ENCODE measurements around the gene ADORA1. TPM values are rescaled to one million over a fixed set of nuclear protein-coding genes. Genes with fewer than 3 reads are reported as not detected.

The ADORA1 gene
- total and polyA plus RNA-seq, 2 donors (not counting 1 experiment from before 2014, with no cell fraction given) = not detected

DNA sequence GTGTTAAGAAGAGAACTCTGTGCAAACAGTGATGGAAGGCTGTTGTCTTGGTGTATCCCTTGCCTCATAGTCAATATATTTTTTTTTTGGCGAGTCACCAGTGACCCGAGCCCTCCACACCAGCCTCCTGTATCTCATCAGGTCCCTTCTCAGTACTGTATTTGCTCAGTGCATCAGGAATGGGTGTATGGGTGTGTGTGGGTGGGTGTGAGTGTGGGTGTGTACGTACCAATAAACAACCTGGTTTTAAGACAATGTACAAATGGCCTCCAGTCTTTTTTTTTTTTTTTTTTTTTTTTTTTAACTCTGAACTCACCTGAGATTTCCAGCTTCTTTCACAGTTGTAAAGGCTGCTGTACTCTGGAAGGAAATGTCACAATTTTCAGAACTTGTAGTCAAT, 49.0 kb upstream of the ADORA1 start:
- H3K4me3 ChIP-seq (ENCODE audit: control extremely low read depth in 1 of 5, extremely low read depth in 1 of 5, insufficient read depth in 1 of 5, low read depth in 2 of 5, low read length in 4 of 5) = no peak overlapping the region
- Mint-ChIP-seq H3K27me3 (peaks cover 58% of the 10 kb centered on the region), H3K27ac (no peak overlapping the region), H3K9me3 (ENCODE audit: insufficient read depth) (no peaks in the 10 kb centered on the region), H3K4me3 (no peak overlapping the region), H3K4me1 (peaks cover 8% of the 10 kb centered on the region)
- H3K36me3 ChIP-seq (replicated peaks in 1 of 2; ENCODE audit: control extremely low read depth in 1 of 2, control insufficient read depth in 1 of 2, extremely low read depth in 1 of 2, insufficient read depth in 2 of 2, low read length in 1 of 2) = no peaks in the 10 kb centered on the region
- ChIA-PET CTCF (no interaction called here), POLR2A (no interaction called here)
- ATAC-seq (ENCODE audit: low read depth) (no peak), DNase-seq (no peak)
- H3K27ac ChIP-seq (ENCODE audit: low read length in 2 of 2) = no peak overlapping the region
- H2AFZ ChIP-seq (ENCODE audit: insufficient read depth, low read depth, low read length, poor library complexity, severe bottlenecking) = no peak overlapping the region
- no peaks in the 10 kb centered on the region for H3K79me2 ChIP-seq (ENCODE audit: control insufficient read depth, insufficient read depth, low read length)
- H4K20me1 ChIP-seq (ENCODE audit: control insufficient read depth, insufficient read depth, low read length, poor library complexity, severe bottlenecking) = no peaks in the 10 kb centered on the region
- intact Hi-C loops (cut with micrococcal nuclease) = no loop called here
- H3K9me3 ChIP-seq (ENCODE audit: control extremely low read depth in 1 of 3, control insufficient read depth in 2 of 3, insufficient read depth in 1 of 3, low read length in 2 of 3) = peaks cover 0 to 3% (median 0%) of the 10 kb centered on the region in 3 donors
- WGBS (ENCODE audit: insufficient coverage) = no CpG with 5 or more reads among the region's 3 CpGs
- peaks cover 0 to 37% (median 10%) of the 10 kb centered on the region in 4 experiments for H3K27me3 ChIP-seq (replicated peaks in 1 of 4; ENCODE audit: control extremely low read depth in 1 of 4, control insufficient read depth in 3 of 4, insufficient read depth in 4 of 4, low read length in 3 of 4)
- H3K4me2 ChIP-seq (replicated peaks; ENCODE audit: low read depth, low read length, poor library complexity, severe bottlenecking) = no peak overlapping the region
- H3K4me1 ChIP-seq (ENCODE audit: control insufficient read depth in 2 of 2, insufficient read depth in 2 of 2, low read length in 2 of 2) = peaks cover 12% of the 10 kb centered on the region in 2 donors
- no peak overlapping the region for H3K9ac ChIP-seq (ENCODE audit: low read length)
- no peak for TF ChIP-seq CTCF (IDR thresholded peaks at IDR 0.05)

DNA sequence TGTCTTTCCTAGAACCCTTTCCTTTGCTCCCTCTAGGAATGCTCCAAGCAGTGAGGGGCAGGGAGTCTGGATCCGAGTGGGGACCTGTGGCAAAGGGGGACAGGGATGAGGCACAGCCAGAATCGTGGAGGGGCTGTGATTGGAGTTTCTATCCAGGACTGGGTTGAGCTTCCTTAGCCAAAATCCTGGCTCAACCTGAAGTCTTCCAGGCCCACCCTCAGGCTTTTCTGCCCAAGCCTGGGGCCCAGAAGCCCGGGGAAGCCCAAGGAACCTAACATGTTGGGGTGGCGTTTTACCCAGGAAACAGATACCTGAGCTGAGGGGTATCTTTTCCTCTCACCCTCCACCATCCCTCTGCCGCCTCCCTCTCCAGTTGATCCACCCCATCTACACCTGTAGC, 47.1 kb upstream of the ADORA1 start:
- H3K27ac ChIP-seq (ENCODE audit: low read length in 2 of 2) = no peak overlapping the region
- H3K36me3 ChIP-seq (replicated peaks in 1 of 2; ENCODE audit: control extremely low read depth in 1 of 2, control insufficient read depth in 1 of 2, extremely low read depth in 1 of 2, insufficient read depth in 2 of 2, low read length in 1 of 2) = no peaks in the 10 kb centered on the region
- H3K27ac Mint-ChIP-seq = no peak overlapping the region
- no peaks in the 10 kb centered on the region for H4K20me1 ChIP-seq (ENCODE audit: control insufficient read depth, insufficient read depth, low read length, poor library complexity, severe bottlenecking)
- H3K27me3 ChIP-seq (replicated peaks in 1 of 4; ENCODE audit: control extremely low read depth in 1 of 4, control insufficient read depth in 3 of 4, insufficient read depth in 4 of 4, low read length in 3 of 4) = peaks cover 0 to 24% (median 6%) of the 10 kb centered on the region in 4 experiments
- peaks cover 5% of the 10 kb centered on the region for H3K4me1 Mint-ChIP-seq
- CTCF ChIA-PET = no interaction called here
- DNase-seq = no peak
- intact Hi-C loops (cut with micrococcal nuclease) = no loop called here
- no peak overlapping the region for H3K4me3 Mint-ChIP-seq
- H3K79me2 ChIP-seq (ENCODE audit: control insufficient read depth, insufficient read depth, low read length) = no peaks in the 10 kb centered on the region
- no peak for ATAC-seq (ENCODE audit: low read depth)
- H3K4me3 ChIP-seq (ENCODE audit: control extremely low read depth in 1 of 5, extremely low read depth in 1 of 5, insufficient read depth in 1 of 5, low read depth in 2 of 5, low read length in 4 of 5) = no peak overlapping the region
- no peaks in the 10 kb centered on the region for H3K9me3 Mint-ChIP-seq (ENCODE audit: insufficient read depth)
- peaks cover 0 to under 1% (median 0%) of the 10 kb centered on the region in 3 donors for H3K9me3 ChIP-seq (ENCODE audit: control extremely low read depth in 1 of 3, control insufficient read depth in 2 of 3, insufficient read depth in 1 of 3, low read length in 2 of 3)
- H3K4me1 ChIP-seq (ENCODE audit: control insufficient read depth in 2 of 2, insufficient read depth in 2 of 2, low read length in 2 of 2) = peaks cover 9% of the 10 kb centered on the region in 2 donors
- no peak overlapping the region for H3K4me2 ChIP-seq (replicated peaks; ENCODE audit: low read depth, low read length, poor library complexity, severe bottlenecking)
- 74% methylated on average over 4 of the region's 5 CpGs for WGBS (ENCODE audit: insufficient coverage)
- no peak overlapping the region for H2AFZ ChIP-seq (ENCODE audit: insufficient read depth, low read depth, low read length, poor library complexity, severe bottlenecking)
- H3K9ac ChIP-seq (ENCODE audit: low read length) = no peak overlapping the region
- POLR2A ChIA-PET = no interaction called here
- peaks cover 44% of the 10 kb centered on the region for H3K27me3 Mint-ChIP-seq
- TF ChIP-seq CTCF (IDR thresholded peaks at IDR 0.05) (no peak), EZH2 (IDR thresholded peaks at IDR 0.05; ENCODE audit: borderline replicate concordance, insufficient read depth, low read depth, low read length, poor library complexity, severe bottlenecking) (no peak)

Data from B cell (primary cell).